Renal cortex interstitium (tissue), 15 donors: ENCODE data around the gene MOAP1. TPM values are rescaled to one million over a fixed set of nuclear protein-coding genes. Genes with fewer than 3 reads are reported as not detected.
A peak's percentile ranks its signal among the peaks of the same experiment; 100 is the strongest.
"Not testable (repeated sequence)": the region's sequence is repeated elsewhere in the genome, so short reads cannot be mapped to it uniquely, and the experiment has no call there.

Experiments used
- DNase-seq, 11 donors: peaks; one replicate each; pipeline ENCODE4 v3.0.0-alpha.2; 2013; ENCODE audit warnings: low read depth in 9 of 11, low spot score in 4 of 11; ENCODE audit errors: extremely low read depth in 1 of 11
- long read RNA-seq, 16 experiments: transcript quantifications; one replicate each; lab custom pipeline, GENCODE V29; 2026
- polyA plus RNA-seq, 3 donors: library from polyadenylated mRNA; unstranded; fragments of 120-200 nt; gene quantifications; one replicate each; pipeline ENCODE4 v1.2.1, GENCODE V29; 2013; ENCODE audit not compliant: insufficient read length in 3 of 3

MOAP1 gene
- polyA plus RNA-seq = 10 to 100 TPM; 41.2 to 48.6 (median 46.5) TPM
- long read RNA-seq, donor 1, transcript MOAP1-201 (3 exons, 2,441 nt) = major isoform, 10 of 11 reads
- long read RNA-seq, donor 1, partial matches to known transcripts = 0 of 11 reads
- long read RNA-seq, donor 1, other reads (novel, unspliced or antisense) = 0 of 11 reads
- long read RNA-seq, donor 2, transcript MOAP1-201 (3 exons, 2,441 nt) = major isoform, 12 of 12 reads
- long read RNA-seq, donor 2, partial matches to known transcripts = 0 of 12 reads
- long read RNA-seq, donor 2, other reads (novel, unspliced or antisense) = 0 of 12 reads
- long read RNA-seq, donor 3, transcript MOAP1-201 (3 exons, 2,441 nt) = major isoform, 13 of 17 reads
- long read RNA-seq, donor 3, partial matches to known transcripts = 0 of 17 reads
- long read RNA-seq, donor 3, other reads (novel, unspliced or antisense) = 0 of 17 reads
- long read RNA-seq, donor 4, transcript MOAP1-201 (3 exons, 2,441 nt) = major isoform, 10 of 12 reads
- long read RNA-seq, donor 4, partial matches to known transcripts = 0 of 12 reads
- long read RNA-seq, donor 4, other reads (novel, unspliced or antisense) = 0 of 12 reads
- long read RNA-seq, donor 5 = 0 reads
- long read RNA-seq, donor 6, transcript MOAP1-201 (3 exons, 2,441 nt) = major isoform, 18 of 19 reads
- long read RNA-seq, donor 6, partial matches to known transcripts = 0 of 19 reads
- long read RNA-seq, donor 6, other reads (novel, unspliced or antisense) = 0 of 19 reads
- long read RNA-seq, donor 7, transcript MOAP1-201 (3 exons, 2,441 nt) = major isoform, 11 of 11 reads
- long read RNA-seq, donor 7, partial matches to known transcripts = 0 of 11 reads
- long read RNA-seq, donor 7, other reads (novel, unspliced or antisense) = 0 of 11 reads
- long read RNA-seq, donor 8 = 0 reads
- long read RNA-seq, donor 9, transcript MOAP1-201 (3 exons, 2,441 nt) = major isoform, 16 of 18 reads
- long read RNA-seq, donor 9, partial matches to known transcripts = 0 of 18 reads
- long read RNA-seq, donor 9, other reads (novel, unspliced or antisense) = 0 of 18 reads
- long read RNA-seq, donor 10, transcript MOAP1-201 (3 exons, 2,441 nt) = major isoform, 14 of 15 reads
- long read RNA-seq, donor 10, partial matches to known transcripts = 0 of 15 reads
- long read RNA-seq, donor 10, other reads (novel, unspliced or antisense) = 0 of 15 reads
- long read RNA-seq, donor 11, transcript MOAP1-201 (3 exons, 2,441 nt) = major isoform, 9 of 12 reads
- long read RNA-seq, donor 11, partial matches to known transcripts = 0 of 12 reads
- long read RNA-seq, donor 11, other reads (novel, unspliced or antisense) = 0 of 12 reads
- long read RNA-seq, donor 12, transcript MOAP1-201 (3 exons, 2,441 nt) = major isoform, 6 of 32 reads
- long read RNA-seq, donor 12, partial matches to known transcripts = 0 of 32 reads
- long read RNA-seq, donor 12, other reads (novel, unspliced or antisense) = 26 of 32 reads
- long read RNA-seq, donor 13 = 0 reads
- long read RNA-seq, donor 14, transcript MOAP1-201 (3 exons, 2,441 nt) = major isoform, 15 of 18 reads
- long read RNA-seq, donor 14, partial matches to known transcripts = 0 of 18 reads
- long read RNA-seq, donor 14, other reads (novel, unspliced or antisense) = 0 of 18 reads
- long read RNA-seq, donor 15, transcript MOAP1-201 (3 exons, 2,441 nt) = major isoform, 10 of 10 reads
- long read RNA-seq, donor 15, partial matches to known transcripts = 0 of 10 reads
- long read RNA-seq, donor 15, other reads (novel, unspliced or antisense) = 0 of 10 reads
- long read RNA-seq, donor 16, transcript MOAP1-201 (3 exons, 2,441 nt) = major isoform, 45 of 49 reads
- long read RNA-seq, donor 16, partial matches to known transcripts = 0 of 49 reads
- long read RNA-seq, donor 16, other reads (novel, unspliced or antisense) = 0 of 49 reads

DNA sequence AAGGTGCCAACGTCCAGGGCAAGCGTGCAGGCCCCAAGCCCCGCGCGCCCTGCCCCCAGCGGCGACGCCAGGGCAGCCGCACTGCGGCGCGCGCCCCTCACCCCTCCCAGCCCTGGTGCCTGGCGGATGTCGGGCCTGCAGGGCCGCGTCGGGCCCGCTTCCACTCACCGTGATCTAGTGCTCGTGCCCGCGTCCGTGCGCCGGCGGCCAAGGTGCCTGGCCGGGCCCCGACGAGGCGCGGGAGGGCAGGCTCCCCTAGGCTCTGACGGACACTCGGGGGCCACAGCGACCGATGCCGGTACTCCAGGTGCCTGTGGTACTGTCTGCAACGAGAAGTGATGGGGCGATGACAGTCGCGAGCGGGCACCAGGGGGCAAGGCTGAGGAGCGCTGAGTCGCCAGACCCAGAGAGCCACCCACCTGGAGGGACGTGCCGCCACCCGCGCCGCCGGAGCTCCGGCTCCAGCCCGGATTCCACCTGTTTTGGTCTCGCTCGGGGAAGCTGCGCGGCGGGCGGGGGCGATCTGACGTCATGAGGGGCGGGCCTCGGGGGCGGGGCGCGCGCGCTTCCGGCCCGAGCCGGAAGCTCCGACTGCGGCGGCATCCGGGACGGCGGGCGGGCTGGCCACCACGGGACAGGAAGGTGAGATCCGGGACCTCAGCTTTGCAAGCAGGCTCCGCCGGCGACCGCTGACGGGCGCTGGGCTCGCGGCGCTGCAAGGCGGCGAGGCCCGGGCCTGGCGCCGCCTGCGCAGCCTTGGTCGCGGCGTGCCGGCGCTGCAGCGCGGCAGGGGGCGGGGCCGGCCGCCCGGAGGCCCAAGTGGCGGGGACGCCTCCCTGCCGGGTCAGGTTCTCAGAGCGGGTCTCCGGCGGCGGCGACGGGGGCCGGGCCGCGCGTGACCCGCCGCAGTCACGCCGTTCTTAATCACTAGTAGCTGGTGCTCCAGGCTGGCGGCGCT lies at the start of gene MOAP1, which contains the start of gene LYSET:
Gene MOAP1 (minus strand): TSS at position 507 of the 958 bp plus-strand sequence. CDS start 655 bp downstream, outside the sequence.
Gene LYSET (plus strand): TSS at position 927 of the 958 bp plus-strand sequence. CDS start 89 bp downstream, outside the sequence.
- peak in 10 of 11 donors; percentile 59 to 85 (median 82) for DNase-seq

- DNase-seq = not testable (repeated sequence)
Observed at GRCh38 chr14:93233078-93233477, 48.4 kb upstream of the MOAP1 start.

DNA sequence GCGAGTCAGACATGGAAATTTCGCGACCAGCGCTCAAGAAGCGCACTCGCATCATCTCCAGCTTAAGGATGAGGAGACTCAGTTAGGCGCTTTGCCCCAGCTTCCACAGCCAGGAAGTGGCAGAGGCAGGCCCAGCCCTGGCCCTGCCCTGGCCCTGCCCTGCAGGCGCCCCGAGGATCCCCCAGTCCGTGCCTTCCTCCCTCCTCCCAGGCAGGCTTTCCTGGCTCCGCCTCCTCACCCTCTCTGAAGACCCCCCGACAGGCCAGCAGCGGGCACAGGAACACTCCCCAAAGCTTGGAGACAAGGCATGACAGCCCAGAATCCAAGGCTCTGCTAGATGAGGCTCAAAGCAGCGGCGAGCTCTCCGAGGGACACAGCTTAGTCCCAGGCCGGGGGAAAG lies 47.5 kb upstream of the MOAP1 start:
- DNase-seq = no peak

- DNase-seq = peak in 5 of 11 donors; percentile 12 to 41 (median 20)
Observed at GRCh38 chr14:93231129-93231979, 46.7 kb upstream of the MOAP1 start.

DNA sequence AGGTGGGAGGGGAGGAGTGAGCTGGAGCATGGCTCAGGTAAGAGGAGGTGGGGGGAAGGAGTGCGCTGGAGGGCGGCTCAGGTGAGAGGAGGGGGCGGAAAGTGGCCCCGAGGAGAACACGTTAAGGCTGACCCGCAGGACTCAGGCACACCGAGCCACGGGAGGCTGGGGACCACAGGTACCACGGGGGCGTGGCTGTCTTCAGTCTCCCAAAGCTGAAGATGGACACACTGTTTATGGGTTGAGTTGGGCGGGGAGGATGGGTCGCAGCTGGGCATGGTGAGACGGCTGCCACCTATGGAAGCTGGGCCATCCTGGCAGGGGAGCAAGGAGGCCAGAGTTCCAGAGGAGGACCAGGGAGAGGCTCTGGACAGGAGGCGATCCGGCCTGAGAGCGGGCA lies 45.8 kb upstream of the MOAP1 start:
- DNase-seq = no peak

- DNase-seq = no peak
Observed at GRCh38 chr14:93228550-93228949, 43.9 kb upstream of the MOAP1 start.

- DNase-seq = no peak
Observed at GRCh38 chr14:93223565-93223964, 38.9 kb upstream of the MOAP1 start.

DNA sequence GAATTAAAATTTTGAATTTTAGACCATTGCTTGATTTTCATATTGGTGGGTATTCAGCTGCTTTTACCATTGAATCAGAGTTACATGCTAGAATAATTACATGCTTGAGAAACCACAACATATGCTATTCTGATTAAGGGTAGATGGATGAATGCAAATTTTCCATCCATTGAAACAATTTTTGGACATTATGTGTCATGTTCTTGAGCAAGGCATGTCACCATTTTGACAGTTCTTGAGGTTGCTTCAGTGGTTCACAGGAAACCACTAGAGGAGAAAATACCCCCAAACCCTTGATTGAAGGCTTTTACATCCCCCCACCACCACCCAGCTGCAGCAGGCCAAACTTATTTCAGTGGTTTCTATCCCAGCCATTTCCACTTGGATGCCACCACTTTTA lies 35.8 kb upstream of the MOAP1 start:
- no peak for DNase-seq

- DNase-seq = peak in 6 of 11 donors; percentile 33 to 53 (median 37)
Observed at GRCh38 chr14:93219103-93219726, 34.5 kb upstream of the MOAP1 start.

GRCh38 chr14:93214598-93214997 lies 29.9 kb upstream of the MOAP1 start:
- DNase-seq = no peak

DNA sequence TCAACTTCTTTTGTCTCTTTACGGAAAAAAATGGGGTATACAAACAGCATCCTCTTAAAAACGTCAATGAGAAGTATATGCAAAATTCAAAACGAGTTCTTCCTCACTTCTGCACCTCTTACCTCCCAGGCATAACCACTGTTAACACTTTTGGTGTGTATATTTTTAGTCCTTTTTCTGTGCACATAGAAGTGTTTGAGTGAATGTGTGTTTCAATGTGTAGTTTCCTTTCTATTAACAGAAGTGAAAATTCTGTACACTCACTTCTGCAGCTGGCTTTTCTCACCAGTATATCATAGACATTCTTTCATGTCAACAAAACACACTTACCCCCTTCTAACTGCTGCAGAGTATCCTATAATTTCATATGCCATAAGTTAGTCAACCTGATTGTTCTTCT lies 27.7 kb upstream of the MOAP1 start:
- DNase-seq = no peak

- peak in 8 of 11 donors; percentile 31 to 52 (median 40) for DNase-seq
Observed at GRCh38 chr14:93207468-93208308, 23.0 kb upstream of the MOAP1 start.

- DNase-seq = peak; percentile 91 to 98 (median 95)
Observed at GRCh38 chr14:93206793-93207467, 22.2 kb upstream of the MOAP1 start, which contains the start of the genes GON7 and UBR7. Gene GON7 (minus strand): TSS chr14:93207065. CDS start chr14:93207037, 28 bp downstream. Gene UBR7 (plus strand): TSS chr14:93207256. CDS start chr14:93207292, 36 bp downstream.
